ENCODE measurements around the gene FHOD3. TPM values are rescaled to one million over a fixed set of nuclear protein-coding genes. Genes with fewer than 3 reads are reported as not detected.

The FHOD3 gene
- total RNA-seq, 2 donors from 2014 or later: 2.8 to 3.1 TPM

DNA sequence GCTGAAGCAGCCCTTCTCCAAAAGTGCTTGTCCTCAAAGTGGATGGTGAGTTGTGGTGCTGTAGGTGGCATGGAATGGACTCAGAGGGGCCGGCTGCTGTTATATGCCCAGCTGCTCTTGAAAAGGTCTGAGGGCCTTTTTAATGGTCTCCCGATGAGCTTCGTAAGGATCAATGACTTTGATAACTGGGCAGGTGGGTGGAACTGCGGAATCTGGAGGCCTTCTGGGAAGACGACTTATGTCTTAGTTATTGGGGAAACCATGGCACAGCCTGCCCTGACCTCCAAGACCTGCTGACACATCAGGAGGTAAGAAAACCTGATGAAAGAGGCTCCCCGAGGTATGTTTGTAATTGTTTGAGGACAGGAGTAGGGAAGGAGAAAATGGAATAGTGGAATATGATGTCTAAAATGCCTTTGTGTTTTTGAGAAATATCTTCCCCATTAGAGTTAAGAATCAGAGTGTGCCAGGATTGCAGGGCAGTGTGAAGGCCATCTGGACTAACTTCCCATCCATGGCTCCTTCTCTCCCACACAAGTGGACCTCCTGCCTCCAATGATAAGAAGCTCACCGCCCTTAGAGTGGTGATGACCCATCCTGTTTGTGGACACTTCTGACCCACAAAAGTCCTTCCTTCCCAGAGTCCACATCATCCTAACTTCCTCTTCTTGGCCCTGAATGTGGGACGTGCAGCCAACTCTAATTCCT is 236.1 kb downstream of the FHOD3 start:
- H3K4me1 Mint-ChIP-seq: no peaks in the 10 kb centered on the region
- DNase-seq: no peak
- WGBS, 2 experiments (ENCODE audit: insufficient coverage in 1 of 2, insufficient read length in 1 of 2): 91 to 94% methylated on average over 8 of the region's 8 CpGs
- TF ChIP-seq, protein P1, sequence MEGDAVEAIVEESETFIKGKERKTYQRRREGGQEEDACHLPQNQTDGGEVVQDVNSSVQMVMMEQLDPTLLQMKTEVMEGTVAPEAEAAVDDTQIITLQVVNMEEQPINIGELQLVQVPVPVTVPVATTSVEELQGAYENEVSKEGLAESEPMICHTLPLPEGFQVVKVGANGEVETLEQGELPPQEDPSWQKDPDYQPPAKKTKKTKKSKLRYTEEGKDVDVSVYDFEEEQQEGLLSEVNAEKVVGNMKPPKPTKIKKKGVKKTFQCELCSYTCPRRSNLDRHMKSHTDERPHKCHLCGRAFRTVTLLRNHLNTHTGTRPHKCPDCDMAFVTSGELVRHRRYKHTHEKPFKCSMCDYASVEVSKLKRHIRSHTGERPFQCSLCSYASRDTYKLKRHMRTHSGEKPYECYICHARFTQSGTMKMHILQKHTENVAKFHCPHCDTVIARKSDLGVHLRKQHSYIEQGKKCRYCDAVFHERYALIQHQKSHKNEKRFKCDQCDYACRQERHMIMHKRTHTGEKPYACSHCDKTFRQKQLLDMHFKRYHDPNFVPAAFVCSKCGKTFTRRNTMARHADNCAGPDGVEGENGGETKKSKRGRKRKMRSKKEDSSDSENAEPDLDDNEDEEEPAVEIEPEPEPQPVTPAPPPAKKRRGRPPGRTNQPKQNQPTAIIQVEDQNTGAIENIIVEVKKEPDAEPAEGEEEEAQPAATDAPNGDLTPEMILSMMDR (conservative IDR thresholded peaks at IDR 0.05): no peak
- Histone ChIP-seq H3K4me3 (ENCODE audit: low read length) (no peak overlapping the region), H3K27ac (ENCODE audit: low read depth, low read length) (no peak overlapping the region), H3K27me3 (ENCODE audit: control insufficient read depth, insufficient read depth, low read length, poor library complexity, severe bottlenecking) (no peaks in the 10 kb centered on the region), H3K36me3 (ENCODE audit: control insufficient read depth, insufficient read depth, low read length) (no peaks in the 10 kb centered on the region), H3K4me1 (ENCODE audit: control insufficient read depth, insufficient read depth, low read length) (no peaks in the 10 kb centered on the region), H3K9me3 (ENCODE audit: control insufficient read depth, low read length) (no peaks in the 10 kb centered on the region), H3K9ac (ENCODE audit: extremely low read depth, low read length, poor library complexity, severe bottlenecking) (no peak overlapping the region)
- H3K36me3 Mint-ChIP-seq (ENCODE audit: low read depth): no peaks in the 10 kb centered on the region
- no peaks in the 10 kb centered on the region for H3K27me3 Mint-ChIP-seq (ENCODE audit: insufficient read depth)
- H3K4me3 Mint-ChIP-seq: no peak overlapping the region
- H3K9me3 Mint-ChIP-seq: no peaks in the 10 kb centered on the region
- H3K27ac Mint-ChIP-seq: no peak overlapping the region

DNA sequence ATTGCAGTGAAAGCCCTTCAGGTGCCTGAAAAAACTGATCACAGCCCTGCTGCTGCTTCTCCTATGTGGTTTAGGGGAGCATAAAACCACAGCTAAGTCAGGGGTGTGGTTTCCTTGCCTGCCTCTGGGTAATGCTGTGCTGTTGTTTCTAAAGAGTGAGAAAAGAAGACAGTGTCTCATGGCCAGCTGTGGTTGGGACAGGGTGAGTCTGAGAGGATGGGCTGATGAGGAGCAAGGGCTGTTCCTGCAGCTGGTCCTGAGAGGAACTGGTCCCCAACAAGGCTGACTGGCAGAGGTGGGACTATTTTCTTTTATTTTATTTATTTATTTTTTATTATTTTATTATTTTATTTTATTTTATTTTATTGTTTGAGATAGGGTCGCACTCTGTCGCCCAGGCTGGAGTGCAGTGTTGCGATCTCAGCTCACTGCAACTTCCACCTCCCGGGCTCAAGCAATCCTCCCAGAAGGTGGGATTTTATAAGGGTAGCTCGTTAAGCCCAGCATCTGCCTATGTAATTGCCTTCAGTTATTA is 236.7 kb downstream of the FHOD3 start:
- Histone ChIP-seq H3K9me3 (ENCODE audit: control insufficient read depth, low read length) (no peaks in the 10 kb centered on the region), H3K36me3 (ENCODE audit: control insufficient read depth, insufficient read depth, low read length) (no peaks in the 10 kb centered on the region), H3K27me3 (ENCODE audit: control insufficient read depth, insufficient read depth, low read length, poor library complexity, severe bottlenecking) (no peaks in the 10 kb centered on the region), H3K27ac (ENCODE audit: low read depth, low read length) (no peak overlapping the region), H3K9ac (ENCODE audit: extremely low read depth, low read length, poor library complexity, severe bottlenecking) (no peak overlapping the region), H3K4me1 (ENCODE audit: control insufficient read depth, insufficient read depth, low read length) (no peaks in the 10 kb centered on the region), H3K4me3 (ENCODE audit: low read length) (no peak overlapping the region)
- Mint-ChIP-seq H3K4me3 (no peak overlapping the region), H3K27me3 (ENCODE audit: insufficient read depth) (no peaks in the 10 kb centered on the region), H3K36me3 (ENCODE audit: low read depth) (no peaks in the 10 kb centered on the region), H3K9me3 (no peaks in the 10 kb centered on the region), H3K27ac (no peak overlapping the region), H3K4me1 (no peaks in the 10 kb centered on the region)
- 89 to 90% methylated on average over 5 of the region's 5 CpGs for WGBS, 2 experiments (ENCODE audit: insufficient coverage in 1 of 2, insufficient read length in 1 of 2)
- DNase-seq: no peak
- TF ChIP-seq, protein P1 (conservative IDR thresholded peaks at IDR 0.05): no peak

DNA sequence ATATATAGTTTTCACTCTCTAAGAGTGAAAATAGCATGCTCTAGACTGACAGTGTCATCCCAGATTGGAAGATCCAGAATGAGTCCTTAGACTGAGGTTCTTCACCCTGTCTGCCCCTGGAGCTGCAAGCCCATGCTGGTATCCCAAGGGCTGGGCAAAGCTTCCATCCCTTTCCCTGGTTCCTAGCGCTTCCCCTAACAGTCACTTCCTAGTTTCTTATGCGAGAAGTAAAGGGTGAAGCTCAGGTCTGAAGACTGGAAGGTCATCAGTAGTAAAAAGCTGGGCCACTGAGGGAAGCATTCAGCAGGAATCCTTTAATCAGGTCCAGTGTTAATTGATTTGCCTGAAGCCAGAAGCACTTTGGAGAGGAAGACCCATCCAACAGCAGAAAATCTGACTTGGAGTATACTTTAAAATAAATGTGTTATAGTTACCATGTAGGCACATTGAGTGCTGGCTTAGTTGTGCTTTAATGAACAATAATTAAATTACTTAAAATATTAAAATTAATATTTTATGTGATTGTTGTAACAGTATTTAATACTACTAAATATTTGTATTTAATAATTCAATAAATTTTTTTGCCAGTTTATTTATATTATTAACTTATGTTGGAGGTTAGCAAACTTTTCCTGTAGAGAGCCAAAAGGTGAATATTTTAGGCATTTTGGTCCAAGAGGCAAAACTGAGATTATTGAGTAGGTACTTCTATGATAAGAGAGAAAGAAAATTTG is 237.9 kb downstream of the FHOD3 start:
- H3K9me3 ChIP-seq (ENCODE audit: control insufficient read depth, low read length): no peaks in the 10 kb centered on the region

More for the DNA sequence above, 237.9 kb downstream of the FHOD3 start:
- H3K27ac ChIP-seq (ENCODE audit: low read depth, low read length): no peak overlapping the region
- no peak overlapping the region for H3K27ac Mint-ChIP-seq
- no peaks in the 10 kb centered on the region for H3K4me1 Mint-ChIP-seq
- H3K27me3 Mint-ChIP-seq (ENCODE audit: insufficient read depth): no peaks in the 10 kb centered on the region
- no peak overlapping the region for H3K9ac ChIP-seq (ENCODE audit: extremely low read depth, low read length, poor library complexity, severe bottlenecking)
- H3K9me3 Mint-ChIP-seq: no peaks in the 10 kb centered on the region
- TF ChIP-seq, protein P1 (conservative IDR thresholded peaks at IDR 0.05): no peak
- no peaks in the 10 kb centered on the region for H3K27me3 ChIP-seq (ENCODE audit: control insufficient read depth, insufficient read depth, low read length, poor library complexity, severe bottlenecking)
- DNase-seq: no peak
- no peak overlapping the region for H3K4me3 Mint-ChIP-seq
- 89 to 100% methylated on average over 1 to 2 of the region's 2 CpGs for WGBS, 2 experiments (ENCODE audit: insufficient coverage in 1 of 2, insufficient read length in 1 of 2)
- H3K4me1 ChIP-seq (ENCODE audit: control insufficient read depth, insufficient read depth, low read length): no peaks in the 10 kb centered on the region
- H3K36me3 ChIP-seq (ENCODE audit: control insufficient read depth, insufficient read depth, low read length): no peaks in the 10 kb centered on the region
- H3K4me3 ChIP-seq (ENCODE audit: low read length): no peak overlapping the region
- no peaks in the 10 kb centered on the region for H3K36me3 Mint-ChIP-seq (ENCODE audit: low read depth)
